Fibroblast of peridontal ligament (primary cell): Measurements from ENCODE around the gene MAP2K7.
"Not testable (repeated sequence)": the region's sequence is repeated elsewhere in the genome, so short reads cannot be mapped to it uniquely, and the experiment has no call there.

Experiments used
- DNase-seq: peaks from one replicate; pipeline ENCODE4 v3.0.0-alpha.2; 2010; ENCODE audit errors: extremely low read depth

The MAP2K7 gene

GRCh38 chr19:7883796-7884570 is 19.7 kb upstream of the MAP2K7 start:
- DNase-seq: peak; percentile 58

GRCh38 chr19:7885818-7886217 is 17.9 kb upstream of the MAP2K7 start:
- DNase-seq: no peak

- no peak for DNase-seq
Observed at GRCh38 chr19:7887408-7888144, 16.1 kb upstream of the MAP2K7 start.

- DNase-seq: peak; percentile 43
Observed at GRCh38 chr19:7888145-7888825, 15.4 kb upstream of the MAP2K7 start, which contains the start of gene LRRC8E. Gene LRRC8E, plus strand, starts transcription at chr19:7888510. Its CDS starts 7,094 bp downstream, at chr19:7895604.

GRCh38 chr19:7888826-7889217 is 14.9 kb upstream of the MAP2K7 start:
- no peak for DNase-seq

GRCh38 chr19:7893362-7894101 is 10.1 kb upstream of the MAP2K7 start:
- DNase-seq: not testable (repeated sequence)

GRCh38 chr19:7894612-7895309 is 8.9 kb upstream of the MAP2K7 start:
- no peak for DNase-seq

- no peak for DNase-seq
Observed at GRCh38 chr19:7895565-7895964, 8.1 kb upstream of the MAP2K7 start.

GRCh38 chr19:7897292-7897691 is 6.4 kb upstream of the MAP2K7 start:
- DNase-seq: no peak

- no peak for DNase-seq
Observed at GRCh38 chr19:7898967-7899366, 4.7 kb upstream of the MAP2K7 start.

- no peak for DNase-seq
Observed at GRCh38 chr19:7899751-7900378, 3.8 kb upstream of the MAP2K7 start.

GRCh38 chr19:7900401-7900870 is 3.2 kb upstream of the MAP2K7 start:
- DNase-seq: no peak

- no peak for DNase-seq
Observed at GRCh38 chr19:7900931-7901330, 2.7 kb upstream of the MAP2K7 start.

GRCh38 chr19:7901337-7901736 is 2.3 kb upstream of the MAP2K7 start:
- no peak for DNase-seq

- DNase-seq: no peak
Observed at GRCh38 chr19:7902796-7903243, 857 bp upstream of the MAP2K7 start.

- DNase-seq: no peak
Observed at GRCh38 chr19:7904074-7905020, 670 bp downstream of the MAP2K7 start.

GRCh38 chr19:7905268-7905667 is 1.6 kb downstream of the MAP2K7 start:
- DNase-seq: no peak

- DNase-seq: no peak
Observed at GRCh38 chr19:7905859-7906258, 2.2 kb downstream of the MAP2K7 start.

GRCh38 chr19:7907122-7907521 is 3.4 kb downstream of the MAP2K7 start:
- DNase-seq: no peak
